K562 (cell line): ENCODE data around the gene TCAP. TPM values are rescaled to one million over a fixed set of nuclear protein-coding genes. Genes with fewer than 3 reads are reported as not detected.

Source experiments
- CHCHD3 ChIP-seq: fragments of 250-450 bp; sonication (Bioruptor Pico); IDR thresholded peaks from 2 replicates; pipeline ENCODE4 v2.1.2; 2022; ENCODE audit warnings: mild to moderate bottlenecking
- CXXC5 ChIP-seq: fragments of 250-450 bp; sonication (Bioruptor Pico); IDR thresholded peaks from 2 replicates; pipeline ENCODE4 v1.8.0; 2022; ENCODE audit warnings: inconsistent platforms, mild to moderate bottlenecking, moderate library complexity
- HDAC6 ChIP-seq: IDR thresholded peaks from 2 replicates; pipeline ENCODE4 v1.6.1; 2012; ENCODE audit warnings: low read depth, mild to moderate bottlenecking, control low read depth, inconsistent platforms, low read length, moderate library complexity
- KDM2B ChIP-seq: fragments of 250-450 bp; sonication (Bioruptor Pico); IDR thresholded peaks from 2 replicates; pipeline ENCODE4 v1.8.0; 2021; ENCODE audit warnings: mild to moderate bottlenecking, moderate library complexity
- SREBF1 ChIP-seq: fragments of 150-350 bp; IDR thresholded peaks from 2 replicates; pipeline ENCODE4 v1.6.1; 2014; ENCODE audit warnings: antibody characterized with exemption, low read depth, low read length, borderline replicate concordance
- TOE1 ChIP-seq, 2 experiments: fragments of 450-650 bp in 1 of 2; sonication (generic) in 1 of 2; formaldehyde crosslinking in 1 of 2; IDR thresholded peaks; 2 replicates each; pipeline versions ENCODE4 v1.7.1 to v1.8.0; 2016 to 2022; ENCODE audit warnings: borderline replicate concordance in 2 of 2, mild to moderate bottlenecking in 2 of 2, antibody characterized with exemption in 1 of 2, inconsistent platforms in 1 of 2, low read depth in 1 of 2, missing genetic modification reagents in 1 of 2, moderate library complexity in 1 of 2
- ZNF444 ChIP-seq: fragments of 250-450 bp; sonication (Bioruptor Pico); IDR thresholded peaks from 2 replicates; pipeline ENCODE4 v1.4.0; 2020; ENCODE audit warnings: mild to moderate bottlenecking, moderate library complexity
- ZNF507 ChIP-seq: conservative IDR thresholded peaks from 2 replicates; pipeline ENCODE4 v1.6.1; 2017; ENCODE audit warnings: missing genetic modification characterization, missing compliant biosample characterization
- ZNF79 ChIP-seq: fragments of 250-450 bp; sonication (Bioruptor Pico); IDR thresholded peaks from 2 replicates; pipeline ENCODE4 v1.4.0; 2020; ENCODE audit warnings: low read depth, mild to moderate bottlenecking, moderate library complexity
- polyA plus RNA-seq, 8 experiments: library from polyadenylated mRNA; depleted of rRNA in 4 of 8; stranded (reverse) in 5 of 8; unstranded in 3 of 8; fragments of >200 nt; fragmentation: Nextera tagmentation in 2 of 8; fragmentation: Illumina TruSeq in 1 of 8; extraction: Ambion mirVana in 2 of 8; extraction: Trizol in 1 of 8; gene quantifications; 2 replicates each; pipeline versions ENCODE4 v1.2.1 to v1.2.3, GENCODE V29; 2011 to 2014; ENCODE audit warnings: inconsistent platforms in 1 of 8, missing spikeins in 1 of 8
- total RNA-seq, 7 experiments: library from RNA; depleted of rRNA in 6 of 7; stranded (reverse); fragments of >200 nt in 6 of 7; fragmentation: Illumina TruSeq in 2 of 7; extraction: Trizol in 2 of 7; gene quantifications; 2 replicates each; pipeline versions ENCODE4 v1.2.1 to v1.2.3, GENCODE V29; 2011 to 2021; ENCODE audit warnings: low replicate concordance in 1 of 7
- TF ChIP-seq, protein P1 (sequence below): fragments of 250-450 bp; sonication (Bioruptor Pico); IDR thresholded peaks from 2 replicates; pipeline ENCODE4 v1.8.0; 2022; ENCODE audit warnings: inconsistent platforms
- TF ChIP-seq, protein P2 (sequence below): sonication (generic); formaldehyde crosslinking; IDR thresholded peaks from 2 replicates; pipeline ENCODE4 v1.8.0; 2022; ENCODE audit warnings: missing genetic modification reagents, mild to moderate bottlenecking, moderate library complexity, borderline replicate concordance
- TF ChIP-seq, protein P3 (sequence below): fragments of 250-450 bp; sonication (Bioruptor Pico); IDR thresholded peaks from 2 replicates; pipeline ENCODE4 v1.4.0; 2020; ENCODE audit warnings: mild to moderate bottlenecking, moderate library complexity, borderline replicate concordance
- TF ChIP-seq, protein P4 (sequence below), 2 experiments: fragments of 200-800 bp in 1 of 2; sonication (Bioruptor generic) in 1 of 2; sonication (generic) in 1 of 2; formaldehyde crosslinking in 1 of 2; IDR thresholded peaks in 1 of 2; conservative IDR thresholded peaks in 1 of 2; 2 replicates each; pipeline versions ENCODE4 v1.5.0 to v1.6.1; 2016 to 2020; ENCODE audit warnings: missing compliant biosample characterization in 1 of 2, missing genetic modification characterization in 1 of 2, missing genetic modification reagents in 1 of 2
- TF ChIP-seq, protein P5 (sequence below), 2 experiments: fragments of 450-650 bp; IDR thresholded peaks; 2 replicates each; pipeline ENCODE4 v1.6.1; 2018; ENCODE audit warnings: mild to moderate bottlenecking in 2 of 2, low read depth in 1 of 2; ENCODE audit not compliant: partially characterized antibody in 2 of 2

TCAP gene
- total and polyA plus RNA-seq, 9 of the 15 experiments (the other 6 are each of a cell fraction or from before 2014, with no cell fraction given) = 0.33 to 1.4 (median 0.82) TPM; not detected in 2

DNA sequence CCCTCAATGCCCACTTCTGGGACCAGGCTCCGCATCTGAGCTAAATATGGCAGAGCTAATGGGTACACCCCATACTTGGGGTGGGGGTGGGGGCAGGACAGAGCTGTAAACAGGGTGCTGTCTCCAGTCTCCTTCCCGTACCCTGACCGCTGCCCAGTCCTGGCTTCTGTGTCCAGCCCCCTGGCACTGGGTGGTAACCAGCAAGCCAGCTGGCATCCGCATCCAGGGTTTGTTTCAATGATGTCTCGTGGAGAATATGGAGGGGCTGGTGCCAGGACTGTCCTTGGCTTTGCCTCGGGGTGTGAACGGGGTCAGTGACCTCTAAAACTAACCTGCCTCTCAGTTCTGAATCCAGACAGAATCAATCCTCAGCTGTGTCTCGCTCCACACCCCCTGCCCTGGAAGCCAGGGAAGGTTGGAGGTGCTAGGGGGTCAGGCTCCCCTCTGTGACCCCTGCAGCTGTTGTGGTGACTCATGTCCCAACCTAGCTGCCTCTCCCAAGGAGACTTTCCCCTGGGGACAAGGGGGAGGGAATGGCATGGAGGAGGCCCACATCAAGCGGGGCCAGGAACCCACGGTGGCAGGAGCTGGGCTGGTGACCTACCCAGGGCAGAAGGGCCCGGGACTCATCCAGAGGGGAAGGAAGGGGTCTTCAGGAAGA lies 1.6 kb downstream of the TCAP start (continued):
- TF ChIP-seq, protein P1, sequence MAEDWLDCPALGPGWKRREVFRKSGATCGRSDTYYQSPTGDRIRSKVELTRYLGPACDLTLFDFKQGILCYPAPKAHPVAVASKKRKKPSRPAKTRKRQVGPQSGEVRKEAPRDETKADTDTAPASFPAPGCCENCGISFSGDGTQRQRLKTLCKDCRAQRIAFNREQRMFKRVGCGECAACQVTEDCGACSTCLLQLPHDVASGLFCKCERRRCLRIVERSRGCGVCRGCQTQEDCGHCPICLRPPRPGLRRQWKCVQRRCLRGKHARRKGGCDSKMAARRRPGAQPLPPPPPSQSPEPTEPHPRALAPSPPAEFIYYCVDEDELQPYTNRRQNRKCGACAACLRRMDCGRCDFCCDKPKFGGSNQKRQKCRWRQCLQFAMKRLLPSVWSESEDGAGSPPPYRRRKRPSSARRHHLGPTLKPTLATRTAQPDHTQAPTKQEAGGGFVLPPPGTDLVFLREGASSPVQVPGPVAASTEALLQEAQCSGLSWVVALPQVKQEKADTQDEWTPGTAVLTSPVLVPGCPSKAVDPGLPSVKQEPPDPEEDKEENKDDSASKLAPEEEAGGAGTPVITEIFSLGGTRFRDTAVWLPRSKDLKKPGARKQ (CRISPR knock-in tag) = no peak
- TF ChIP-seq ZNF79 (no peak), HDAC6 (no peak), SREBF1 (no peak), ZNF444 (CRISPR knock-in tag) (no peak), ZNF507 (tag) (no peak), TOE1 (IDR thresholded peaks at IDR 0.05; ENCODE audit: borderline replicate concordance) (no peak), TOE1 (CRISPR knock-in tag; IDR thresholded peaks at IDR 0.05; ENCODE audit: borderline replicate concordance, low read depth) (no peak), CXXC5 (no peak), KDM2B (CRISPR knock-in tag) (no peak), CHCHD3 (CRISPR knock-in tag) (no peak)
- TF ChIP-seq, protein P2, sequence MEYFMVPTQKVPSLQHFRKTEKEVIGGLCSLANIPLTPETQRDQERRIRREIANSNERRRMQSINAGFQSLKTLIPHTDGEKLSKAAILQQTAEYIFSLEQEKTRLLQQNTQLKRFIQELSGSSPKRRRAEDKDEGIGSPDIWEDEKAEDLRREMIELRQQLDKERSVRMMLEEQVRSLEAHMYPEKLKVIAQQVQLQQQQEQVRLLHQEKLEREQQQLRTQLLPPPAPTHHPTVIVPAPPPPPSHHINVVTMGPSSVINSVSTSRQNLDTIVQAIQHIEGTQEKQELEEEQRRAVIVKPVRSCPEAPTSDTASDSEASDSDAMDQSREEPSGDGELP (CRISPR knock-in tag) = peak; percentile 90
- TF ChIP-seq, protein P3, sequence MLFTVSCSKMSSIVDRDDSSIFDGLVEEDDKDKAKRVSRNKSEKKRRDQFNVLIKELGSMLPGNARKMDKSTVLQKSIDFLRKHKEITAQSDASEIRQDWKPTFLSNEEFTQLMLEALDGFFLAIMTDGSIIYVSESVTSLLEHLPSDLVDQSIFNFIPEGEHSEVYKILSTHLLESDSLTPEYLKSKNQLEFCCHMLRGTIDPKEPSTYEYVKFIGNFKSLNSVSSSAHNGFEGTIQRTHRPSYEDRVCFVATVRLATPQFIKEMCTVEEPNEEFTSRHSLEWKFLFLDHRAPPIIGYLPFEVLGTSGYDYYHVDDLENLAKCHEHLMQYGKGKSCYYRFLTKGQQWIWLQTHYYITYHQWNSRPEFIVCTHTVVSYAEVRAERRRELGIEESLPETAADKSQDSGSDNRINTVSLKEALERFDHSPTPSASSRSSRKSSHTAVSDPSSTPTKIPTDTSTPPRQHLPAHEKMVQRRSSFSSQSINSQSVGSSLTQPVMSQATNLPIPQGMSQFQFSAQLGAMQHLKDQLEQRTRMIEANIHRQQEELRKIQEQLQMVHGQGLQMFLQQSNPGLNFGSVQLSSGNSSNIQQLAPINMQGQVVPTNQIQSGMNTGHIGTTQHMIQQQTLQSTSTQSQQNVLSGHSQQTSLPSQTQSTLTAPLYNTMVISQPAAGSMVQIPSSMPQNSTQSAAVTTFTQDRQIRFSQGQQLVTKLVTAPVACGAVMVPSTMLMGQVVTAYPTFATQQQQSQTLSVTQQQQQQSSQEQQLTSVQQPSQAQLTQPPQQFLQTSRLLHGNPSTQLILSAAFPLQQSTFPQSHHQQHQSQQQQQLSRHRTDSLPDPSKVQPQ (CRISPR knock-in tag) = no peak
- TF ChIP-seq, protein P4, sequence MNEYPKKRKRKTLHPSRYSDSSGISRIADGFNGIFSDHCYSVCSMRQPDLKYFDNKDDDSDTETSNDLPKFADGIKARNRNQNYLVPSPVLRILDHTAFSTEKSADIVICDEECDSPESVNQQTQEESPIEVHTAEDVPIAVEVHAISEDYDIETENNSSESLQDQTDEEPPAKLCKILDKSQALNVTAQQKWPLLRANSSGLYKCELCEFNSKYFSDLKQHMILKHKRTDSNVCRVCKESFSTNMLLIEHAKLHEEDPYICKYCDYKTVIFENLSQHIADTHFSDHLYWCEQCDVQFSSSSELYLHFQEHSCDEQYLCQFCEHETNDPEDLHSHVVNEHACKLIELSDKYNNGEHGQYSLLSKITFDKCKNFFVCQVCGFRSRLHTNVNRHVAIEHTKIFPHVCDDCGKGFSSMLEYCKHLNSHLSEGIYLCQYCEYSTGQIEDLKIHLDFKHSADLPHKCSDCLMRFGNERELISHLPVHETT (CRISPR knock-in tag; conservative IDR thresholded peaks at IDR 0.05 in 1 of 2, IDR thresholded peaks at IDR 0.05 in 1 of 2) = no peak; a peak in 1 of 4 replicates
- TF ChIP-seq, protein P5, sequence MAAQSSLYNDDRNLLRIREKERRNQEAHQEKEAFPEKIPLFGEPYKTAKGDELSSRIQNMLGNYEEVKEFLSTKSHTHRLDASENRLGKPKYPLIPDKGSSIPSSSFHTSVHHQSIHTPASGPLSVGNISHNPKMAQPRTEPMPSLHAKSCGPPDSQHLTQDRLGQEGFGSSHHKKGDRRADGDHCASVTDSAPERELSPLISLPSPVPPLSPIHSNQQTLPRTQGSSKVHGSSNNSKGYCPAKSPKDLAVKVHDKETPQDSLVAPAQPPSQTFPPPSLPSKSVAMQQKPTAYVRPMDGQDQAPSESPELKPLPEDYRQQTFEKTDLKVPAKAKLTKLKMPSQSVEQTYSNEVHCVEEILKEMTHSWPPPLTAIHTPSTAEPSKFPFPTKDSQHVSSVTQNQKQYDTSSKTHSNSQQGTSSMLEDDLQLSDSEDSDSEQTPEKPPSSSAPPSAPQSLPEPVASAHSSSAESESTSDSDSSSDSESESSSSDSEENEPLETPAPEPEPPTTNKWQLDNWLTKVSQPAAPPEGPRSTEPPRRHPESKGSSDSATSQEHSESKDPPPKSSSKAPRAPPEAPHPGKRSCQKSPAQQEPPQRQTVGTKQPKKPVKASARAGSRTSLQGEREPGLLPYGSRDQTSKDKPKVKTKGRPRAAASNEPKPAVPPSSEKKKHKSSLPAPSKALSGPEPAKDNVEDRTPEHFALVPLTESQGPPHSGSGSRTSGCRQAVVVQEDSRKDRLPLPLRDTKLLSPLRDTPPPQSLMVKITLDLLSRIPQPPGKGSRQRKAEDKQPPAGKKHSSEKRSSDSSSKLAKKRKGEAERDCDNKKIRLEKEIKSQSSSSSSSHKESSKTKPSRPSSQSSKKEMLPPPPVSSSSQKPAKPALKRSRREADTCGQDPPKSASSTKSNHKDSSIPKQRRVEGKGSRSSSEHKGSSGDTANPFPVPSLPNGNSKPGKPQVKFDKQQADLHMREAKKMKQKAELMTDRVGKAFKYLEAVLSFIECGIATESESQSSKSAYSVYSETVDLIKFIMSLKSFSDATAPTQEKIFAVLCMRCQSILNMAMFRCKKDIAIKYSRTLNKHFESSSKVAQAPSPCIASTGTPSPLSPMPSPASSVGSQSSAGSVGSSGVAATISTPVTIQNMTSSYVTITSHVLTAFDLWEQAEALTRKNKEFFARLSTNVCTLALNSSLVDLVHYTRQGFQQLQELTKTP (IDR thresholded peaks at IDR 0.05; ENCODE audit: low read depth in 1 of 2, partially characterized antibody in 2 of 2) = no peak
